Transverse colon (tissue), 4 donors: Measurements from ENCODE around the gene ZNF79. TPM values are rescaled to one million over a fixed set of nuclear protein-coding genes. Genes with fewer than 3 reads are reported as not detected.

Source experiments
- DNase-seq: peaks from one replicate; pipeline ENCODE4 v3.0.0-alpha.2; 2019
- H3K27ac ChIP-seq, 4 donors: fragments of 200-600 bp; sonication (generic); 2 replicates each; pipeline ENCODE4 v1.5.1; 2016 to 2018; ENCODE audit warnings: inconsistent platforms in 4 of 4
- H3K27me3 ChIP-seq: fragments of 200-600 bp; sonication (generic); 2 replicates; pipeline ENCODE4 v1.5.1; 2017; ENCODE audit warnings: inconsistent platforms
- H3K36me3 ChIP-seq, 4 donors: fragments of 200-600 bp; sonication (generic); 2 replicates each; pipeline ENCODE4 v1.5.1; 2017 to 2019; ENCODE audit warnings: inconsistent platforms in 4 of 4
- H3K4me1 ChIP-seq, 4 donors: fragments of 200-600 bp; sonication (generic); 2 replicates each; pipeline ENCODE4 v1.5.1; 2017 to 2020; ENCODE audit warnings: inconsistent platforms in 4 of 4
- H3K4me3 ChIP-seq, 4 donors: fragments of 200-600 bp; sonication (generic); 1 replicate in 1 of 4; 2 replicates in 3 of 4; pipeline versions ENCODE4 v1.5.1 to v1.6.1; 2017 to 2019; ENCODE audit warnings: inconsistent platforms in 4 of 4
- H3K9me3 ChIP-seq, 2 donors: fragments of 200-600 bp; sonication (generic); 2 replicates each; pipeline ENCODE4 v1.5.1; 2017 to 2019; ENCODE audit warnings: inconsistent platforms in 2 of 2
- CTCF ChIP-seq, 5 experiments: fragments of 200-600 bp in 3 of 5; fragments of 450-650 bp in 2 of 5; sonication (generic) in 3 of 5; IDR thresholded peaks; 1 replicate in 2 of 5; 2 replicates in 3 of 5; pipeline ENCODE4 v1.5.1; 2016 to 2017; ENCODE audit warnings: antibody characterized with exemption in 5 of 5, inconsistent platforms in 3 of 5, mild to moderate bottlenecking in 2 of 5, moderate library complexity in 1 of 5
- EP300 ChIP-seq: sonication (generic); formaldehyde crosslinking; IDR thresholded peaks from one replicate; pipeline ENCODE4 v1.6.1; 2017; ENCODE audit warnings: antibody characterized with exemption, low read depth
- POLR2A ChIP-seq: fragments of 450-650 bp; IDR thresholded peaks from one replicate; pipeline ENCODE4 v1.6.1; 2016; ENCODE audit warnings: antibody characterized with exemption, mild to moderate bottlenecking, moderate library complexity
- POLR2AphosphoS5 ChIP-seq, 3 donors: sonication (generic); formaldehyde crosslinking; IDR thresholded peaks; one replicate each; pipeline ENCODE4 v1.6.1; 2016; ENCODE audit warnings: antibody characterized with exemption in 3 of 3
- WGBS, 2 donors: methylation state at CpG; one replicate each; pipeline ENCODE4 v1.1.5; 2018; ENCODE audit warnings: low coverage in 1 of 2; 5-methylcytosine and 5-hydroxymethylcytosine counted together
- in situ Hi-C, 4 donors: fragments of 200-750 bp; cut with MboI; loops; one replicate each; pipeline versions ENCODE4 v1.15.0 to v1.15.1; 2017; ENCODE audit warnings: low sequenced_read_pairs in 3 of 4, low pct_ligation_motif_present in 1 of 4, low pct_unique_long_range_greater_than_20kb in 1 of 4
- intact Hi-C: fragments of 100-400 bp; cut with DNase I; formaldehyde crosslinking; loops from one replicate; pipeline ENCODE4 v1.15.1; 2023; ENCODE audit warnings: low total_unique reads
- total RNA-seq, 4 donors: library from RNA; depleted of rRNA; stranded (reverse); fragments of >200 nt; gene quantifications; one replicate each; pipeline ENCODE4 v1.1.0, GENCODE V29; 2016

ZNF79 gene
- total RNA-seq, 4 donors from 2014 or later: 9.4 to 12.3 (median 11.3) TPM

GRCh38 chr9:127396253-127396807 lies 27.9 kb upstream of the ZNF79 start:
- no peak for DNase-seq
- Histone ChIP-seq H3K9me3 (no peaks in the 10 kb centered on the region), H3K4me3 (peak overlapping the region; percentile 17 to 98 (median 52)), H3K36me3 (no peaks in the 10 kb centered on the region), H3K27ac (peak overlapping the region; percentile 60 to 80 (median 70)), H3K4me1 (peaks cover 7 to 22% (median 12%) of the 10 kb centered on the region in 4 donors), H3K27me3 (no peaks in the 10 kb centered on the region)
- intact Hi-C loops (loop anchor here (2.0 to 10.0 kb wide), 2 partner anchors 56 to 182 kb away; no protein-coding TSS in a partner anchor), in situ Hi-C loops (no loop called here)
- WGBS, 2 donors: 18% methylated on average over 13 of the region's 27 CpGs; no CpG with 5 or more reads in 1 of the 2 donors
- TF ChIP-seq POLR2AphosphoS5 (IDR thresholded peaks at IDR 0.05) (peak in 1 of 3 donors; percentile 39), EP300 (no peak)

- Histone ChIP-seq H3K4me1 (peaks cover 7 to 22% (median 12%) of the 10 kb centered on the region in 4 donors), H3K27ac (peak within 1 kb of the TSS; percentile 89 to 96 (median 95)), H3K36me3 (no peaks in the 10 kb centered on the region), H3K9me3 (no peaks in the 10 kb centered on the region), H3K4me3 (peak within 1 kb of the TSS; percentile 57 to 98 (median 82)), H3K27me3 (no peaks in the 10 kb centered on the region)
- TF ChIP-seq CTCF (IDR thresholded peaks at IDR 0.05) (peak in 4 of 5 experiments; percentile 8 to 70 (median 32)), EP300 (no peak), POLR2AphosphoS5 (IDR thresholded peaks at IDR 0.05) (peak; percentile 96 to 97 (median 96)), POLR2A (peak; percentile 88)
- peak; percentile 99 for DNase-seq
- in situ Hi-C loops: no loop called here
- 0% methylated on average over 52 of the region's 87 CpGs; no CpG with 5 or more reads in 1 of the 2 donors for WGBS, 2 donors
- intact Hi-C loops: loop anchor here (2.0 to 10.0 kb wide), 2 partner anchors 56 to 182 kb away; no protein-coding TSS in a partner anchor
Measured at GRCh38 chr9:127396808-127397645, 27.2 kb upstream of the ZNF79 start, which contains the start of gene SLC2A8. Gene SLC2A8 (plus strand): TSS chr9:127397169. CDS start chr9:127397231, 62 bp downstream.

GRCh38 chr9:127397646-127398274 lies 26.4 kb upstream of the ZNF79 start:
- peak overlapping the region; percentile 89 to 96 (median 95) for H3K27ac ChIP-seq
- TF ChIP-seq POLR2A (no peak), CTCF (IDR thresholded peaks at IDR 0.05) (peak; percentile 14 to 66 (median 41)), EP300 (no peak), POLR2AphosphoS5 (IDR thresholded peaks at IDR 0.05) (no peak)
- peaks cover 7 to 22% (median 12%) of the 10 kb centered on the region in 4 donors for H3K4me1 ChIP-seq
- WGBS, 2 donors: 1% methylated on average over 30 of the region's 55 CpGs; no CpG with 5 or more reads in 1 of the 2 donors
- no peaks in the 10 kb centered on the region for H3K36me3 ChIP-seq
- peak; percentile 57 for DNase-seq
- in situ Hi-C loops: no loop called here
- H3K4me3 ChIP-seq: peak overlapping the region; percentile 57 to 98 (median 82)
- intact Hi-C loops: loop anchor here (2.0 to 10.0 kb wide), 2 partner anchors 55 to 183 kb away; no protein-coding TSS in a partner anchor
- no peaks in the 10 kb centered on the region for H3K27me3 ChIP-seq
- H3K9me3 ChIP-seq: no peaks in the 10 kb centered on the region

GRCh38 chr9:127398275-127398647 lies 25.9 kb upstream of the ZNF79 start:
- TF ChIP-seq CTCF (IDR thresholded peaks at IDR 0.05): peak in 1 of 5 experiments; percentile 1
- no peak for TF ChIP-seq EP300
- Histone ChIP-seq H3K9me3 (no peaks in the 10 kb centered on the region), H3K4me1 (peaks cover 7 to 22% (median 12%) of the 10 kb centered on the region in 4 donors), H3K27ac (peak overlapping the region; percentile 89 to 96 (median 95)), H3K36me3 (no peaks in the 10 kb centered on the region), H3K4me3 (peak overlapping the region; percentile 57 to 98 (median 82)), H3K27me3 (no peaks in the 10 kb centered on the region)
- no peak for DNase-seq
- intact Hi-C loops (loop anchor here (10.0 kb wide), 1 partner anchor 183 kb away; no protein-coding TSS in a partner anchor), in situ Hi-C loops (no loop called here)
- WGBS, 2 donors: 37% methylated on average over 5 of the region's 5 CpGs; no CpG with 5 or more reads in 1 of the 2 donors
